Smooth muscle cell (in vitro differentiated cells): Measurements from ENCODE around the gene AP5Z1. TPM values are rescaled to one million over a fixed set of nuclear protein-coding genes. Genes with fewer than 3 reads are reported as not detected.
"Not testable (repeated sequence)": the region's sequence is repeated elsewhere in the genome, so short reads cannot be mapped to it uniquely, and the experiment has no call there.

ENCODE experiments used
- DNase-seq: peaks from one replicate; lab custom pipeline; 2025; ENCODE audit not compliant: unreplicated experiment; lab: John Stamatoyannopoulos, UW
- H2AFZ ChIP-seq: fragments of 200-600 bp; sonication (generic); 2 replicates; pipeline ENCODE4 v1.6.0; 2016; ENCODE audit warnings: antibody characterized with exemption, low read depth, mild to moderate bottlenecking
- H3F3A ChIP-seq: fragments of 200-600 bp; sonication (generic); 2 replicates; pipeline ENCODE4 v1.6.0; 2017; ENCODE audit warnings: antibody characterized with exemption, low read depth
- H3K27ac ChIP-seq: fragments of 200-600 bp; sonication (generic); 2 replicates; pipeline ENCODE4 v1.5.1; 2016; ENCODE audit warnings: low read depth, mild to moderate bottlenecking
- H3K27me3 ChIP-seq: fragments of 200-600 bp; sonication (generic); 2 replicates; pipeline ENCODE4 v1.6.1; 2016; ENCODE audit warnings: low read depth, mild to moderate bottlenecking
- H3K36me3 ChIP-seq: fragments of 200-600 bp; sonication (generic); 2 replicates; pipeline ENCODE4 v1.5.1; 2016; ENCODE audit warnings: low read depth
- H3K4me1 ChIP-seq: fragments of 200-600 bp; sonication (generic); 2 replicates; pipeline ENCODE4 v1.5.1; 2016; ENCODE audit warnings: low read depth
- H3K4me2 ChIP-seq: fragments of 200-600 bp; sonication (generic); 2 replicates; pipeline ENCODE4 v1.6.0; 2016; ENCODE audit warnings: mild to moderate bottlenecking
- H3K4me3 ChIP-seq: fragments of 200-600 bp; sonication (generic); 2 replicates; pipeline ENCODE4 v1.5.1; 2016; ENCODE audit warnings: mild to moderate bottlenecking
- H3K79me2 ChIP-seq: fragments of 200-600 bp; sonication (generic); 2 replicates; pipeline ENCODE4 v1.6.0; 2016; ENCODE audit warnings: low read depth, mild to moderate bottlenecking
- H3K9ac ChIP-seq: fragments of 200-600 bp; sonication (generic); 2 replicates; pipeline ENCODE4 v1.6.0; 2016; ENCODE audit warnings: low read depth
- H3K9me3 ChIP-seq: fragments of 200-600 bp; sonication (generic); replicated peaks from 2 replicates; pipeline ENCODE4 v1.5.1; 2016; ENCODE audit warnings: low read depth
- H4K20me1 ChIP-seq: fragments of 200-600 bp; sonication (generic); 2 replicates; pipeline ENCODE4 v1.6.0; 2016; ENCODE audit warnings: low read depth
- CTCF ChIP-seq: fragments of 200-600 bp; sonication (generic); IDR thresholded peaks from 2 replicates; pipeline ENCODE4 v1.5.1; 2017; ENCODE audit warnings: borderline replicate concordance, mild to moderate bottlenecking, antibody characterized with exemption; ENCODE audit not compliant: insufficient read depth, poor library complexity, severe bottlenecking
- WGBS: methylation state at CpG from one replicate; pipeline ENCODE4 v1.1.7; 2016; ENCODE audit warnings: low lambda C conversion rate; 5-methylcytosine and 5-hydroxymethylcytosine counted together
- polyA plus RNA-seq: library from polyadenylated mRNA; unstranded; fragments of >200 nt; fragmentation: Nextera tagmentation; extraction: Ambion mirVana; gene quantifications from 2 replicates; pipeline ENCODE4 v1.2.1, GENCODE V29; 2016
- total RNA-seq: library from RNA; depleted of rRNA; stranded (reverse); fragments of >200 nt; gene quantifications from 2 replicates; pipeline ENCODE4 v1.2.3, GENCODE V29; 2014

The AP5Z1 gene
- total and polyA plus RNA-seq, 2 experiments from 2014 or later = 16.6 to 37.6 TPM

- Histone ChIP-seq H3K27ac (no peak overlapping the region), H3K9ac (no peak overlapping the region), H3K36me3 (no peaks in the 10 kb centered on the region), H3K4me2 (no peak overlapping the region), H3K4me1 (no peaks in the 10 kb centered on the region), H2AFZ (no peak overlapping the region), H3K79me2 (no peaks in the 10 kb centered on the region), H3K4me3 (no peak overlapping the region), H3K27me3 (no peaks in the 10 kb centered on the region), H3K9me3 (no peaks in the 10 kb centered on the region), H3F3A (no peaks in the 10 kb centered on the region), H4K20me1 (no peaks in the 10 kb centered on the region)
- WGBS = 97% methylated on average over 25 of the region's 25 CpGs
- TF ChIP-seq CTCF = no peak
- DNase-seq = no peak
These were observed 15.8 kb downstream of the AP5Z1 start for GRCh38 chr7:4791101-4791737.

- H3K36me3 ChIP-seq = no peaks in the 10 kb centered on the region
- no peak overlapping the region for H3K27ac ChIP-seq
- H3K79me2 ChIP-seq = no peaks in the 10 kb centered on the region
- H3K27me3 ChIP-seq = no peaks in the 10 kb centered on the region
- H3F3A ChIP-seq = no peaks in the 10 kb centered on the region
- 76% methylated on average over 33 of the region's 50 CpGs for WGBS
- no peak overlapping the region for H3K9ac ChIP-seq
- H2AFZ ChIP-seq = no peak overlapping the region
- no peak overlapping the region for H3K4me3 ChIP-seq
- H4K20me1 ChIP-seq = no peaks in the 10 kb centered on the region
- no peaks in the 10 kb centered on the region for H3K9me3 ChIP-seq
- peak; percentile 58 for TF ChIP-seq CTCF
- DNase-seq = peak; percentile 24
- no peaks in the 10 kb centered on the region for H3K4me1 ChIP-seq
- no peak overlapping the region for H3K4me2 ChIP-seq
These were observed 16.5 kb downstream of the AP5Z1 start for GRCh38 chr7:4791738-4792536.

- Histone ChIP-seq H4K20me1 (no peaks in the 10 kb centered on the region), H3K9ac (no peak overlapping the region), H3K36me3 (no peaks in the 10 kb centered on the region), H2AFZ (no peak overlapping the region), H3F3A (no peaks in the 10 kb centered on the region), H3K4me2 (no peak overlapping the region), H3K9me3 (no peaks in the 10 kb centered on the region), H3K27ac (no peak overlapping the region), H3K27me3 (no peaks in the 10 kb centered on the region), H3K4me3 (no peak overlapping the region), H3K79me2 (no peaks in the 10 kb centered on the region), H3K4me1 (no peaks in the 10 kb centered on the region)
- DNase-seq = no peak
- no peak for TF ChIP-seq CTCF
- WGBS = 72% methylated on average over 32 of the region's 47 CpGs
These were observed 17.2 kb downstream of the AP5Z1 start for GRCh38 chr7:4792537-4793126.

GRCh38 chr7:4793385-4793993 is 18.1 kb downstream of the AP5Z1 start:
- Histone ChIP-seq H3K27ac (peak overlapping the region; percentile 82), H3K4me2 (peak overlapping the region; percentile 38)
- H3K79me2 ChIP-seq, DNase-seq, H3K9me3 ChIP-seq, H3K27me3 ChIP-seq, H3F3A ChIP-seq, H4K20me1 ChIP-seq, H2AFZ ChIP-seq, H3K9ac ChIP-seq, H3K36me3 ChIP-seq, H3K4me1 ChIP-seq, H3K4me3 ChIP-seq: not testable (repeated sequence)
- 97% methylated on average over 18 of the region's 30 CpGs for WGBS

GRCh38 chr7:4794171-4794570 is 18.7 kb downstream of the AP5Z1 start:
- Histone ChIP-seq H3K4me2 (peak overlapping the region; percentile 38), H3K27ac (peak overlapping the region; percentile 82), H3K9ac (peak overlapping the region; percentile 13)
- not testable (repeated sequence) for H3K36me3 ChIP-seq, H3K4me3 ChIP-seq, H3K9me3 ChIP-seq, H4K20me1 ChIP-seq, DNase-seq, H3K79me2 ChIP-seq, H3K4me1 ChIP-seq, H3F3A ChIP-seq, H3K27me3 ChIP-seq, H2AFZ ChIP-seq
- WGBS = 30% methylated on average over 14 of the region's 14 CpGs
